MCF 10A (cell line): ENCODE measurements around the gene CDCP2. TPM values are rescaled to one million over a fixed set of nuclear protein-coding genes. Genes with fewer than 3 reads are reported as not detected.

Source experiments
- BruUV-seq: library from RNA; stranded (reverse); fragments of 400-500 nt; replicated peaks from 2 replicates; lab custom pipeline; 2021; lab: Mats Ljungman, UMichigan
- CTCF ChIA-PET: fragments of 300-600 bp; sonication (Branson Sonifier 250); formaldehyde crosslinking; extraction: SDS; loops from one replicate; lab custom pipeline; 2021; ENCODE audit warnings: antibody characterized with exemption, inconsistent platforms; lab: Yijun Ruan, JAX
- POLR2A ChIA-PET: fragments of 300-600, 350-650 bp; sonication (Branson Sonifier 250); formaldehyde crosslinking; extraction: SDS; loops from one replicate; lab custom pipeline; 2020; ENCODE audit warnings: antibody characterized with exemption, inconsistent platforms; lab: Yijun Ruan, JAX
- DNase-seq: peaks from one replicate; pipeline ENCODE4 v3.0.0-alpha.2; 2018; ENCODE audit not compliant: unreplicated experiment
- H3K27ac Mint-ChIP-seq: one replicate; pipeline ENCODE4 v1.8.0; 2022; ENCODE audit warnings: mild to moderate bottlenecking, low read depth, mixed read lengths; ENCODE audit not compliant: unreplicated experiment
- H3K27me3 Mint-ChIP-seq: one replicate; pipeline ENCODE4 v1.8.0; 2022; ENCODE audit warnings: mixed read lengths; ENCODE audit not compliant: insufficient read depth, unreplicated experiment
- H3K36me3 Mint-ChIP-seq: one replicate; pipeline ENCODE4 v1.8.0; 2022; ENCODE audit warnings: mild to moderate bottlenecking, moderate library complexity, mixed read lengths; ENCODE audit not compliant: insufficient read depth, unreplicated experiment
- H3K4me1 Mint-ChIP-seq: one replicate; pipeline ENCODE4 v1.8.0; 2022; ENCODE audit warnings: mixed read lengths; ENCODE audit not compliant: insufficient read depth, unreplicated experiment
- H3K4me3 Mint-ChIP-seq: one replicate; pipeline ENCODE4 v1.8.0; 2022; ENCODE audit warnings: mild to moderate bottlenecking, moderate library complexity, mixed read lengths; ENCODE audit not compliant: unreplicated experiment
- H3K9me3 Mint-ChIP-seq: one replicate; pipeline ENCODE4 v1.8.0; 2022; ENCODE audit warnings: mixed read lengths; ENCODE audit not compliant: unreplicated experiment
- CTCF ChIP-seq: fragments of 200-600 bp; IDR thresholded peaks from one replicate; pipeline ENCODE4 v1.8.0; 2022; ENCODE audit warnings: antibody characterized with exemption, mild to moderate bottlenecking; ENCODE audit not compliant: unreplicated experiment
- intact Hi-C: fragments of 100-400 bp; cut with micrococcal nuclease; formaldehyde crosslinking; loops from 2 replicates; pipeline ENCODE4 v1.14.1; 2022
- total RNA-seq: library from RNA; stranded (reverse); gene quantifications from 2 replicates; pipeline ENCODE4 v1.2.3, GENCODE V29; 2022

Gene CDCP2
- total RNA-seq, 1 experiment from 2014 or later = not detected

- H3K4me1 Mint-ChIP-seq = no peaks in the 10 kb centered on the region
- no peaks in the 10 kb centered on the region for H3K36me3 Mint-ChIP-seq
- no peak overlapping the region for H3K4me3 Mint-ChIP-seq
- intact Hi-C loops = no loop called here
- ChIA-PET CTCF (no interaction called here), POLR2A (no interaction called here)
- H3K27ac Mint-ChIP-seq = no peak overlapping the region
- TF ChIP-seq CTCF = no peak
- BruUV-seq = no TSS peak
- H3K27me3 Mint-ChIP-seq = no peaks in the 10 kb centered on the region
- no peaks in the 10 kb centered on the region for H3K9me3 Mint-ChIP-seq
- DNase-seq = no peak
Measured at GRCh38 chr1:54144366-54144765, 8.4 kb downstream of the CDCP2 start.

GRCh38 chr1:54142146-54142900, 10.5 kb downstream of the CDCP2 start:
- no peak for DNase-seq
- BruUV-seq = no TSS peak
- TF ChIP-seq CTCF = no peak
- ChIA-PET CTCF (interaction anchor here (0.5 to 0.6 kb wide), 2 partner anchors 21 to 397 kb away, joined by 3 read pairs; no protein-coding TSS in a partner anchor), POLR2A (interaction anchor here (0.6 to 1.7 kb wide), 2 partner anchors 58 to 681 kb away, joined by 3 to 4 read pairs; partner anchors contain the start of genes CYB5RL and MRPL37)
- H3K4me1 Mint-ChIP-seq = no peaks in the 10 kb centered on the region
- no peak overlapping the region for H3K4me3 Mint-ChIP-seq
- no peaks in the 10 kb centered on the region for H3K9me3 Mint-ChIP-seq
- H3K27ac Mint-ChIP-seq = no peak overlapping the region
- H3K36me3 Mint-ChIP-seq = no peaks in the 10 kb centered on the region
- intact Hi-C loops = no loop called here
- no peaks in the 10 kb centered on the region for H3K27me3 Mint-ChIP-seq

GRCh38 chr1:54139711-54140110, 13.1 kb downstream of the CDCP2 start:
- no peak for TF ChIP-seq CTCF
- no TSS peak for BruUV-seq
- Mint-ChIP-seq H3K27me3 (no peaks in the 10 kb centered on the region), H3K9me3 (no peaks in the 10 kb centered on the region), H3K36me3 (peaks cover 5% of the 10 kb centered on the region), H3K4me3 (no peak overlapping the region), H3K4me1 (no peaks in the 10 kb centered on the region), H3K27ac (no peak overlapping the region)
- intact Hi-C loops = no loop called here
- DNase-seq = no peak
- POLR2A ChIA-PET = no interaction called here
- CTCF ChIA-PET = interaction anchor here (0.6 kb wide), 1 partner anchor 9 kb away, joined by 4 read pairs; no protein-coding TSS in a partner anchor

- CTCF ChIA-PET = interaction anchor here (0.6 to 0.7 kb wide), 3 partner anchors 32 to 210 kb away, joined by 3 read pairs; no protein-coding TSS in a partner anchor
- Mint-ChIP-seq H3K27ac (no peak overlapping the region), H3K4me1 (no peaks in the 10 kb centered on the region), H3K36me3 (peaks cover 6% of the 10 kb centered on the region), H3K9me3 (no peaks in the 10 kb centered on the region), H3K27me3 (no peaks in the 10 kb centered on the region), H3K4me3 (no peak overlapping the region)
- no peak for TF ChIP-seq CTCF
- POLR2A ChIA-PET = interaction anchor here (1.2 kb wide), 1 partner anchor 62 kb away, joined by 5 read pairs; no protein-coding TSS in a partner anchor
- no TSS peak for BruUV-seq
- intact Hi-C loops = no loop called here
- no peak for DNase-seq
Measured at GRCh38 chr1:54138994-54139393, 13.8 kb downstream of the CDCP2 start.
